Parathyroid adenoma (tissue), 2 donors: ENCODE results near the gene DLG2.

Experiments used
- H2AFZ ChIP-seq: fragments of 300-600 bp; sonication (generic); one replicate; pipeline ENCODE4 v1.7.0; 2017; ENCODE audit warnings: antibody characterized with exemption, mild to moderate bottlenecking
- H3K27ac ChIP-seq: fragments of 300-600 bp; sonication (generic); one replicate; pipeline ENCODE4 v1.7.0; 2017
- H3K27me3 ChIP-seq: fragments of 300-600 bp; sonication (generic); one replicate; pipeline ENCODE4 v1.7.0; 2017; ENCODE audit warnings: low read length; ENCODE audit not compliant: control insufficient read depth, insufficient read depth
- H3K36me3 ChIP-seq: fragments of 300-600 bp; sonication (generic); one replicate; pipeline ENCODE4 v1.7.0; 2017; ENCODE audit warnings: low read length; ENCODE audit not compliant: control insufficient read depth, insufficient read depth
- H3K4me1 ChIP-seq: fragments of 300-600 bp; sonication (generic); one replicate; pipeline ENCODE4 v1.7.0; 2017; ENCODE audit warnings: control low read depth
- H3K4me2 ChIP-seq: fragments of 300-600 bp; sonication (generic); one replicate; pipeline ENCODE4 v1.7.0; 2017; ENCODE audit warnings: low read length
- H3K4me3 ChIP-seq: fragments of 300-600 bp; sonication (generic); one replicate; pipeline ENCODE4 v1.7.0; 2017; ENCODE audit warnings: low read depth, low read length
- H3K79me2 ChIP-seq: fragments of 300-600 bp; sonication (generic); one replicate; pipeline ENCODE4 v1.7.0; 2017; ENCODE audit warnings: control low read depth
- H3K9ac ChIP-seq: fragments of 300-600 bp; sonication (generic); one replicate; pipeline ENCODE4 v1.7.0; 2017; ENCODE audit warnings: mild to moderate bottlenecking
- H3K9me3 ChIP-seq: fragments of 300-600 bp; sonication (generic); one replicate; pipeline ENCODE4 v1.7.0; 2017; ENCODE audit warnings: low read length; ENCODE audit not compliant: control insufficient read depth
- CTCF ChIP-seq: fragments of 300-600 bp; sonication (generic); IDR thresholded peaks from one replicate; pipeline ENCODE4 v1.7.0; 2017; ENCODE audit warnings: antibody characterized with exemption, mild to moderate bottlenecking
- donor health status: primary hyperparathyroidism.

Gene DLG2

GRCh38 chr11:83642500-83642899, 1984.6 kb downstream of the DLG2 start:
- Histone ChIP-seq H3K79me2 (no peaks in the 10 kb centered on the region), H3K4me3 (no peak overlapping the region)

DNA sequence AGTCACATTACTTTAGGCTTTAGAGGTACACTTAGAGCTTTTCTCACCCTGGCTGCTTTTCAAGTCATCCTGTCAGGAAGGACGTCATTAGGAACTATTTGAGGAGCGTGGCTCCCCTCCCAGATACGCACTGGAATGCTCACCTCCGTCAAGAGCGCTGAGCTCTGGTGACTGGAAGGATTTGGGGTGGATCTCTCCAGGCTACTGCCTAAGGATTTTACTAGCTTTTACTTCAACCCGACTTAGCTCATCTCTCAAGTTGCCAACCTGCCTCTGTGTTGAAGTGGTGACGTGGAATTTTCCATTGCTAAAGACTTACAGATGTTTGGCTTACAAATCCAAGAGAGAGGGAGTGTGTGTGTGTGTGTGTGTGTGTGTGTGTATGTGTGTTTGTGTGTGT, 1985.6 kb downstream of the DLG2 start:
- Histone ChIP-seq H3K9ac (no peak overlapping the region), H3K27me3 (no peaks in the 10 kb centered on the region), H3K9me3 (no peaks in the 10 kb centered on the region), H3K79me2 (no peaks in the 10 kb centered on the region), H3K36me3 (no peaks in the 10 kb centered on the region), H3K4me3 (no peak overlapping the region), H2AFZ (no peak overlapping the region), H3K4me2 (no peak overlapping the region), H3K27ac (no peak overlapping the region), H3K4me1 (no peaks in the 10 kb centered on the region)
- no peak for TF ChIP-seq CTCF

More at GRCh38 chr11:83642500-83642899, 1984.6 kb downstream of the DLG2 start:
- Histone ChIP-seq H3K4me1 (no peaks in the 10 kb centered on the region), H3K4me2 (no peak overlapping the region), H3K27me3 (no peaks in the 10 kb centered on the region), H3K9ac (no peak overlapping the region), H3K36me3 (no peaks in the 10 kb centered on the region), H3K27ac (no peak overlapping the region), H2AFZ (no peak overlapping the region), H3K9me3 (no peaks in the 10 kb centered on the region)
- TF ChIP-seq CTCF, result no peak

GRCh38 chr11:83639995-83640758, 1987.0 kb downstream of the DLG2 start:
- TF ChIP-seq CTCF, result no peak
- no peaks in the 10 kb centered on the region for H3K79me2 ChIP-seq
- H3K9ac ChIP-seq, result no peak overlapping the region
- H3K4me3 ChIP-seq, result no peak overlapping the region
- no peak overlapping the region for H3K27ac ChIP-seq
- H3K9me3 ChIP-seq, result no peaks in the 10 kb centered on the region
- no peak overlapping the region for H2AFZ ChIP-seq
- no peaks in the 10 kb centered on the region for H3K4me1 ChIP-seq
- H3K27me3 ChIP-seq, result no peaks in the 10 kb centered on the region
- no peaks in the 10 kb centered on the region for H3K36me3 ChIP-seq
- H3K4me2 ChIP-seq, result no peak overlapping the region

DNA sequence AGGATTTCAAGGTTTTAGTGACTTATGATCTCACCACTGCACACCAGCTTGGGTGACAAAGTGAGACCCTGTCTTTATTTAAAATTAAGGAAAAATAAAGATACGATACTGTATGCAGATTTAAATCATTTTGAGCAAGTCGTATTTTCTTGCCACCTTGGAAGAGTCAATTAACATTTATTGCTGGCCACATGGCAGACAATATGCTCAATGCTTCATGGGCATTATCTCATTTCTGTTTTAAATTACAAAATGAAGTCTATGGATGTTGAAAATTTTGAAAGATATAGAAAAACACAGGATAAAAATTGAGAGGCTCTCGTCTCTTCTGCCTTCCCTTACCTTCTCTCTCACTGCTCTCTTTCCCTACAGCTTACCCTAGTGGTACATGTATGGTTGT, 1992.0 kb downstream of the DLG2 start:
- no peak overlapping the region for H3K4me2 ChIP-seq
- no peaks in the 10 kb centered on the region for H3K9me3 ChIP-seq
- H2AFZ ChIP-seq, result no peak overlapping the region
- H3K4me1 ChIP-seq, result no peaks in the 10 kb centered on the region
- TF ChIP-seq CTCF, result no peak
- H3K36me3 ChIP-seq, result no peaks in the 10 kb centered on the region
- H3K27ac ChIP-seq, result no peak overlapping the region
- no peak overlapping the region for H3K4me3 ChIP-seq
- no peaks in the 10 kb centered on the region for H3K79me2 ChIP-seq
- H3K9ac ChIP-seq, result no peak overlapping the region
- no peaks in the 10 kb centered on the region for H3K27me3 ChIP-seq

DNA sequence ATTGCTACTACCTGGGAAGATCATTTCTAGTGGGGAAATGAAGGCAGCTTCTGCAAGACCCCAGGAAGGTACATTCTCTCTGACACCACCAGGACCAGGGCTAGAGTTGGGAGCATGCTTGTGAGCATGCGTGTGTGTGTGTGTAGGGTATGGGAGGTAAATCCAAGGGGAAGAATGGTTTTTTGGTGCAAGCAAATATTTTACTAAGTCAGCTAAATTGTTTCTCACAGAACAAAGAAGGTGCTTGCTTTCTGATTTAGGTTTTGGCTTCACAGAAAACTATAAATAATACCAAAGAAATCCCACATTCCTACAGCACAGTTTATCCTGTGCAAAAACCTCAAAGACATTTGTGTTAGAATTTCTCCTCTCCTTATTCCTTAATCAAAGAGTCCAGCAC, 1996.9 kb downstream of the DLG2 start:
- TF ChIP-seq CTCF, result no peak
- no peaks in the 10 kb centered on the region for H3K79me2 ChIP-seq
- no peaks in the 10 kb centered on the region for H3K9me3 ChIP-seq
- no peaks in the 10 kb centered on the region for H3K36me3 ChIP-seq
- no peaks in the 10 kb centered on the region for H3K27me3 ChIP-seq
- no peak overlapping the region for H2AFZ ChIP-seq
- no peak overlapping the region for H3K4me3 ChIP-seq
- no peak overlapping the region for H3K9ac ChIP-seq
- H3K4me1 ChIP-seq, result no peaks in the 10 kb centered on the region
- no peak overlapping the region for H3K27ac ChIP-seq
- H3K4me2 ChIP-seq, result no peak overlapping the region
